ENCODE measurements around the gene CES5A. TPM values are rescaled to one million over a fixed set of nuclear protein-coding genes. Genes with fewer than 3 reads are reported as not detected.

Gene CES5A
- total and polyA plus RNA-seq, 2 of the 8 experiments (the other 6 are each of a cell fraction or from before 2014, with no cell fraction given), result not detected

DNA sequence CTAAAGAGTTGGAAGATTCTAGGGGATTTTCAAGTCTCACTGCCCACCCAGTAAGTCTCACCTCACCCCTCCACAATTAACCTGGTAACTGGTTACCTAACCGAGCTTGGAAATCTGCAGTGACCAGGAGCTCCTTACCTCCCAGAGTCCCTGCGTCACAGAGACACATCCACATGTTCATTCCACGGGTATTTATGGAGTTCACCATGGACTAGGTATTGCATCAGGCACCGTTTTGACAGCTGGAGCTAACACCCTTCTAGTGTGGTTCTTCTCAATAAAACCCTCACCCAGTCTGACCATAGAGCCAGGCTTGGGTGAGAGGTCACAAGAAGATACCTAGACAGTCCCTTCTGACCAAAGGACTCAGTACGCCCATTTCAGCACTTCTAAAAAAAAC lies 2.1 kb downstream of the CES5A start:
- POLR2A ChIA-PET (ENCODE audit: partially characterized antibody), result no interaction called here
- no peak overlapping the region for H2BK5ac ChIP-seq (ENCODE audit: low read depth, low read length)
- no peak overlapping the region for H3K9ac ChIP-seq (replicated peaks in 1 of 4; ENCODE audit: extremely low read depth in 1 of 4, low read depth in 3 of 4, low read length in 3 of 4)
- no peaks in the 10 kb centered on the region for H3K9me3 ChIP-seq (ENCODE audit: insufficient read depth in 2 of 2, low read depth in 1 of 2, low read length in 1 of 2)
- H3K4me2 ChIP-seq (ENCODE audit: insufficient read depth in 1 of 2, low read depth in 2 of 2, low read length in 2 of 2), result no peak overlapping the region
- H3K23ac ChIP-seq (ENCODE audit: insufficient read length), result no peak overlapping the region
- no peaks in the 10 kb centered on the region for H3K23me2 ChIP-seq (ENCODE audit: low read depth, low read length)
- DNase-seq (ENCODE audit: low read depth in 1 of 2, low spot score in 2 of 2) (no peak), FAIRE-seq (no peak)
- H3K56ac ChIP-seq (replicated peaks; ENCODE audit: insufficient read length, low read depth, low read length), result no peak overlapping the region
- H4K91ac ChIP-seq (replicated peaks; ENCODE audit: insufficient read length, low read length), result no peak overlapping the region
- no peak overlapping the region for H3K27ac ChIP-seq (ENCODE audit: low read depth, low read length)
- CTCF ChIA-PET (ENCODE audit: partially characterized antibody), result interaction anchor here (0.8 to 2.5 kb wide), 3 partner anchors 11 to 408 kb away, joined by 3 to 5 read pairs (median 4); no protein-coding TSS in a partner anchor
- H3K36me3 ChIP-seq (ENCODE audit: control insufficient read depth in 2 of 4, insufficient read depth in 4 of 4, low read length in 3 of 4), result no peaks in the 10 kb centered on the region
- H2AK5ac ChIP-seq (ENCODE audit: low read depth, low read length), result no peak overlapping the region
- H2BK120ac ChIP-seq (replicated peaks; ENCODE audit: low read depth, low read length), result no peak overlapping the region
- H3K4me3 ChIP-seq (ENCODE audit: extremely low read depth in 1 of 4, insufficient read depth in 2 of 4, low read depth in 3 of 4, low read length in 4 of 4), result no peak overlapping the region
- no peak overlapping the region for H3K4ac ChIP-seq (replicated peaks; ENCODE audit: insufficient read length, low read depth, low read length)
- no peak overlapping the region for H2BK15ac ChIP-seq (ENCODE audit: low read length)
- no peak overlapping the region for H2BK20ac ChIP-seq (ENCODE audit: low read length)
- H3K18ac ChIP-seq (ENCODE audit: extremely low read depth, low read length), result no peak overlapping the region
- H3K79me1 ChIP-seq (ENCODE audit: low read depth, low read length), result no peaks in the 10 kb centered on the region
- H4K8ac ChIP-seq (ENCODE audit: extremely low read depth, insufficient read depth, low read length), result no peak overlapping the region
- no peak overlapping the region for H3K14ac ChIP-seq (ENCODE audit: insufficient read length)
- H3K27me3 ChIP-seq (replicated peaks in 1 of 4; ENCODE audit: control insufficient read depth in 3 of 4, extremely low read depth in 1 of 4, insufficient read depth in 3 of 4, low read length in 3 of 4), result no peaks in the 10 kb centered on the region
- H3K79me2 ChIP-seq (ENCODE audit: control insufficient read depth in 1 of 2, insufficient read depth in 2 of 2, low read length in 2 of 2), result no peaks in the 10 kb centered on the region
- no peaks in the 10 kb centered on the region for H3K4me1 ChIP-seq (replicated peaks in 1 of 4; ENCODE audit: control insufficient read depth in 3 of 4, insufficient read depth in 4 of 4, low read length in 3 of 4)
- H2BK12ac ChIP-seq (ENCODE audit: low read depth, low read length), result no peak overlapping the region
- H2AFZ ChIP-seq (ENCODE audit: low read length), result no peak overlapping the region
- H4K20me1 ChIP-seq (replicated peaks in 1 of 2; ENCODE audit: control insufficient read depth in 1 of 2, insufficient read depth in 2 of 2, low read length in 2 of 2), result no peaks in the 10 kb centered on the region
- TF ChIP-seq SIN3A (conservative IDR thresholded peaks at IDR 0.05 in 1 of 2, IDR thresholded peaks at IDR 0.05 in 1 of 2; ENCODE audit: low read depth in 1 of 2, low read length in 2 of 2) (no peak), RFX5 (IDR thresholded peaks at IDR 0.05; ENCODE audit: borderline replicate concordance, low read depth, low read length) (no peak), EZH2 (IDR thresholded peaks at IDR 0.05; ENCODE audit: low read depth, low read length, severe bottlenecking) (no peak), RAD21 (IDR thresholded peaks at IDR 0.05 in 1 of 2, conservative IDR thresholded peaks at IDR 0.05 in 1 of 2; ENCODE audit: low read depth in 2 of 2, low read length in 2 of 2) (no peak), EGR1 (IDR thresholded peaks at IDR 0.05; ENCODE audit: borderline replicate concordance, low read depth, low read length) (no peak), SP4 (IDR thresholded peaks at IDR 0.05; ENCODE audit: low read length) (no peak), POU5F1 (IDR thresholded peaks at IDR 0.05; ENCODE audit: low read depth, low read length) (no peak), GTF2F1 (IDR thresholded peaks at IDR 0.05; ENCODE audit: borderline replicate concordance, low read depth, low read length) (no peak), CBX8 (IDR thresholded peaks at IDR 0.05; ENCODE audit: borderline replicate concordance, low read depth, low read length) (no peak), CREB1 (IDR thresholded peaks at IDR 0.05) (no peak), SAP30 (IDR thresholded peaks at IDR 0.05; ENCODE audit: insufficient read depth, insufficient replicate concordance, low read length) (no peak), CEBPB (IDR thresholded peaks at IDR 0.05; ENCODE audit: low read depth, low read length) (no peak), TAF1 (IDR thresholded peaks at IDR 0.05; ENCODE audit: low read depth, low read length) (no peak)
- TF ChIP-seq, protein P1, sequence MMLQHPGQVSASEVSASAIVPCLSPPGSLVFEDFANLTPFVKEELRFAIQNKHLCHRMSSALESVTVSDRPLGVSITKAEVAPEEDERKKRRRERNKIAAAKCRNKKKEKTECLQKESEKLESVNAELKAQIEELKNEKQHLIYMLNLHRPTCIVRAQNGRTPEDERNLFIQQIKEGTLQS (IDR thresholded peaks at IDR 0.05; ENCODE audit: insufficient read depth, low read depth, low read length), result no peak
- H4K5ac ChIP-seq (ENCODE audit: insufficient read length, low read depth, low read length), result no peak overlapping the region
- 92% methylated on average over 5 of the region's 5 CpGs; no CpG with 5 or more reads in 1 of the 2 experiments for WGBS, 2 experiments (ENCODE audit: extremely low coverage in 1 of 2, insufficient coverage in 1 of 2, insufficient read length in 1 of 2, insufficient replicate concordance in 2 of 2, low coverage in 1 of 2, low lambda C conversion rate in 2 of 2, missing lambda C conversion rate in 1 of 2)

Data from H1 (cell line).